Thyroid gland (tissue), 4 donors: ENCODE measurements around the gene FRG1.
"Not testable (repeated sequence)": the region's sequence is repeated elsewhere in the genome, so short reads cannot be mapped to it uniquely, and the experiment has no call there.

Experiments
- CTCF ChIP-seq, 6 experiments: fragments of 200-600 bp in 3 of 6; fragments of 450-650 bp in 3 of 6; sonication (generic) in 3 of 6; IDR thresholded peaks; one replicate each; pipeline ENCODE4 v1.5.1; 2016 to 2019; ENCODE audit warnings: antibody characterized with exemption in 6 of 6, mild to moderate bottlenecking in 2 of 6, inconsistent platforms in 1 of 6, moderate library complexity in 1 of 6
- POLR2A ChIP-seq, 2 donors: fragments of 450-650 bp; IDR thresholded peaks; one replicate each; pipeline ENCODE4 v1.6.1; 2017; ENCODE audit warnings: antibody characterized with exemption in 2 of 2, mild to moderate bottlenecking in 2 of 2, moderate library complexity in 1 of 2

GRCh38 chr4:189904420-189905027 is 36.1 kb upstream of the FRG1 start:
- TF ChIP-seq POLR2A (IDR thresholded peaks at IDR 0.05): not testable (repeated sequence)
- peak; percentile 53 to 84 (median 74) for TF ChIP-seq CTCF (IDR thresholded peaks at IDR 0.05)
